ELR (cell line): ENCODE measurements around the gene GRIA4.
"Not testable (repeated sequence)": the region's sequence is repeated elsewhere in the genome, so short reads cannot be mapped to it uniquely, and the experiment has no call there.

ENCODE experiments used
- DNase-seq: peaks from one replicate; pipeline ENCODE4 v3.0.0-alpha.2; 2015; ENCODE audit warnings: low read depth

GRIA4 gene

GRCh38 chr11:106003094-106003493, 393.2 kb downstream of the GRIA4 start:
- DNase-seq, result not testable (repeated sequence)

- no peak for DNase-seq
Observed at GRCh38 chr11:106011481-106011880, 401.6 kb downstream of the GRIA4 start.

- peak; percentile 79 for DNase-seq
Observed at GRCh38 chr11:106012744-106013143, 402.9 kb downstream of the GRIA4 start.

GRCh38 chr11:106014035-106014434, 404.2 kb downstream of the GRIA4 start:
- no peak for DNase-seq

- DNase-seq, result no peak
Observed at GRCh38 chr11:106014620-106015019, 404.7 kb downstream of the GRIA4 start.

GRCh38 chr11:106015066-106015465, 405.2 kb downstream of the GRIA4 start:
- DNase-seq, result no peak

GRCh38 chr11:106017093-106017492, 407.2 kb downstream of the GRIA4 start:
- DNase-seq, result no peak

GRCh38 chr11:106021181-106021966, 411.5 kb downstream of the GRIA4 start:
- DNase-seq, result peak; percentile 41

GRCh38 chr11:106021967-106022794, 412.3 kb downstream of the GRIA4 start, which contains the start of gene MSANTD4:
TSS of gene MSANTD4 (minus strand) at chr11:106022240. CDS start at chr11:106010917, 11,323 bp downstream.
- DNase-seq, result peak; percentile 99

GRCh38 chr11:106022795-106023275, 413.0 kb downstream of the GRIA4 start:
- DNase-seq, result no peak

GRCh38 chr11:106030609-106031008, 420.7 kb downstream of the GRIA4 start:
- no peak for DNase-seq

GRCh38 chr11:106031202-106031810, 421.4 kb downstream of the GRIA4 start:
- DNase-seq, result peak; percentile 79
